Upper lobe of right lung (tissue), 1 donor: ENCODE data around the gene PKD1. TPM values are rescaled to one million over a fixed set of nuclear protein-coding genes. Genes with fewer than 3 reads are reported as not detected.

Source experiments
- ATAC-seq: fragments of 200-7000 bp; cut with Tn5 transposase; one replicate; pipeline ENCODE4 v1.9.1; 2020; ENCODE audit warnings: mild to moderate bottlenecking, moderate library complexity
- DNase-seq: peaks from one replicate; pipeline ENCODE4 v3.0.0-alpha.2; 2020
- H3K27ac ChIP-seq: fragments of 200-600 bp; one replicate; pipeline ENCODE4 v1.8.0; 2022
- H3K27me3 ChIP-seq: fragments of 200-600 bp; one replicate; pipeline ENCODE4 v1.8.0; 2022; ENCODE audit warnings: mild to moderate bottlenecking
- H3K36me3 ChIP-seq: fragments of 200-600 bp; one replicate; pipeline ENCODE4 v1.8.0; 2022
- H3K4me1 ChIP-seq: fragments of 200-600 bp; one replicate; pipeline ENCODE4 v1.8.0; 2022
- H3K4me3 ChIP-seq: fragments of 200-600 bp; one replicate; pipeline ENCODE4 v1.8.0; 2022; ENCODE audit warnings: mild to moderate bottlenecking
- H3K9me3 ChIP-seq: fragments of 200-600 bp; one replicate; pipeline ENCODE4 v1.8.0; 2022
- intact Hi-C: fragments of 100-400 bp; cut with DNase I; formaldehyde crosslinking; loops from one replicate; pipeline ENCODE4 v1.11.0; 2022
- total RNA-seq: library from RNA; stranded (reverse); fragmentation: NEBNext Ultra II Directional; extraction: Animal tissue kit (Norgen Biotek cat#: 25700); gene quantifications from one replicate; pipeline ENCODE4 v1.2.1, GENCODE V29; 2021
- TF ChIP-seq, protein P1 (sequence below): fragments of 200-600 bp; IDR thresholded peaks from one replicate; pipeline ENCODE4 v1.8.0; 2022; ENCODE audit warnings: antibody characterized with exemption
- donor health status: DM: no; HTN: yes; CAD: no; lungs with severe emphysema.

The PKD1 gene
- total RNA-seq, 1 donor from 2014 or later = 84.8 TPM

DNA sequence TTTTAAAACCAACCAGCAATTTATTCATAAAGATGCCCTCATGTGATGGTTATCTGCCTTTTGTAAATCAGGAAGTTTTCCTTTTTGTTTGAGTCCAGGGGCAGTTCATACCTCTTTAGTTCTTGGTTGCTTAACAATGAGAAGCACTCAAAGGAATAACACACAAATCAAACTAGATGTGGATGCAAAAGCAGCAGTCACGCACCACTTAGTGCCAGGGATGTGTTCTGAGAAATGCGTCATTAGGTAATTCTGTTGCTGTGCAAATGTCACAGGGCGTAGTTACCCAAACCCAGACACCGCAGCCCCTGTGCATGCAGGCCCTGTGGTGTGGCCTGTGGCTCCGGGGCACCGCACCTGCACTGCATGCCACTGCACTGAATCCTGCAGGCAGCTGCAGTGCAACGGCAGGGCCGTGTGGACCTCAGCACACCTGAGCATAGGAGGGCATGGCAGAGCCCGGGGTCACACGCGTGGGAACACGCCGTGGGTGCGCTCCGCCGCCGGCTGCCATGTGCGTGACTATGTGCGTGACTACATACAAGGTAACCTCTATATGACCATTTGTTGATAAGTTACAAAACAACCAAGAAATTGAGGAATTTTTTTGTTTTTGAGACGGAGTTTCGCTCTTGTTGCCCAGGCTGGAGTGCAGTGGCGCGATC, 39.6 kb downstream of the PKD1 start:
- ATAC-seq = no peak
- Histone ChIP-seq H3K36me3 (peaks cover 73% of the 10 kb centered on the region), H3K27me3 (no peaks in the 10 kb centered on the region), H3K27ac (no peak overlapping the region), H3K4me3 (no peak overlapping the region), H3K4me1 (no peaks in the 10 kb centered on the region), H3K9me3 (no peaks in the 10 kb centered on the region)
- intact Hi-C loops = no loop called here
- TF ChIP-seq, protein P1, sequence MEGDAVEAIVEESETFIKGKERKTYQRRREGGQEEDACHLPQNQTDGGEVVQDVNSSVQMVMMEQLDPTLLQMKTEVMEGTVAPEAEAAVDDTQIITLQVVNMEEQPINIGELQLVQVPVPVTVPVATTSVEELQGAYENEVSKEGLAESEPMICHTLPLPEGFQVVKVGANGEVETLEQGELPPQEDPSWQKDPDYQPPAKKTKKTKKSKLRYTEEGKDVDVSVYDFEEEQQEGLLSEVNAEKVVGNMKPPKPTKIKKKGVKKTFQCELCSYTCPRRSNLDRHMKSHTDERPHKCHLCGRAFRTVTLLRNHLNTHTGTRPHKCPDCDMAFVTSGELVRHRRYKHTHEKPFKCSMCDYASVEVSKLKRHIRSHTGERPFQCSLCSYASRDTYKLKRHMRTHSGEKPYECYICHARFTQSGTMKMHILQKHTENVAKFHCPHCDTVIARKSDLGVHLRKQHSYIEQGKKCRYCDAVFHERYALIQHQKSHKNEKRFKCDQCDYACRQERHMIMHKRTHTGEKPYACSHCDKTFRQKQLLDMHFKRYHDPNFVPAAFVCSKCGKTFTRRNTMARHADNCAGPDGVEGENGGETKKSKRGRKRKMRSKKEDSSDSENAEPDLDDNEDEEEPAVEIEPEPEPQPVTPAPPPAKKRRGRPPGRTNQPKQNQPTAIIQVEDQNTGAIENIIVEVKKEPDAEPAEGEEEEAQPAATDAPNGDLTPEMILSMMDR = no peak
- no peak for DNase-seq

DNA sequence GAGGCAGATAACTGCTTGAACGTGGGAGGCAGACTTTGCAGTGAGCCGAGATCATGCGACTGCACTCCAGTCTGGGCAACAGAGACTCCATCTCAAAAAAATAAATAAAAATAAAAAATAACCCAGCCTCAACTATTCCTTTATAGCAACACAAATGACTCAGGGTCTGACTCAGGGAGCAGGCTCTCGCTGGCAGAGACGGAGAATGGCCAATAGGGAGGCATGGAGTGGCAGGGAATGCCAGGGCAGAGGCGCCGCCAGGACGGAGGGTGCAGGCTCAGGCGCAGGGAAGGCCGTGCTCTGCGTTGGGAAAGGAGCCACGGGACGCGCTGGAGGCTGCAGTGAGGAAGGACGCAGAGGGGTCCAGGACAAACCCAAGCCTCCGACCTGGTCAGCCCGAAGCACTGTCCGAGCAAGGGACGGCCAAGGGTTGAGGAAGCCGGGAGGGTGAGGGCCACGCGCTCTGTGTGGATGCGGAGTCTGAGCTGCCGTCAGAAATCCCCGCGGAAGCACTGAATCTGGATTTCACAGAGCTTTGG, 40.3 kb downstream of the PKD1 start:
- H3K27me3 ChIP-seq = no peaks in the 10 kb centered on the region
- ATAC-seq = no peak
- no peaks in the 10 kb centered on the region for H3K9me3 ChIP-seq
- intact Hi-C loops = no loop called here
- TF ChIP-seq, protein P1 = no peak
- no peaks in the 10 kb centered on the region for H3K4me1 ChIP-seq
- no peak overlapping the region for H3K27ac ChIP-seq
- no peak overlapping the region for H3K4me3 ChIP-seq
- H3K36me3 ChIP-seq = peaks cover 69% of the 10 kb centered on the region
- DNase-seq = no peak

DNA sequence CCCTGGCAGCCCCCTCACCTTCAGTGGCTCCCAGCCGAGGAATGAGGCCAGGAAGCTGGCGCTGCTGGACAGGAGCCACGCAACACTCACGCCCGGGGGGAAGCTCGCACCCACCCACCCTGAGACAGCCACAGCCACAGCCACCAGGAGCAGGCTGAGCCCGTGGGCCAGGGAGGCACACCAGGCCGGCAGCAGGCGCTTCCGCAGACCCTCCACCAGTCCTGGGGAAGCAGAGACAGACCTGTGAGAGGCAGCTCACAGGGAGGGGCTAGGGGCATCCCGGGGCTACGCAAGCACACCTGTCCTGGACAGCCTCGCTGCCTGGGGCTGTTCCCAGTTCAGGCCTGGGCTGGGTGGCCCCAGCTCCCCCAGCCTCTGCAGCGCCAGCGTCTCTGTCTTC, 41.9 kb downstream of the PKD1 start:
- H3K9me3 ChIP-seq = no peaks in the 10 kb centered on the region
- TF ChIP-seq, protein P1 = no peak
- no peaks in the 10 kb centered on the region for H3K27me3 ChIP-seq
- intact Hi-C loops = no loop called here
- no peaks in the 10 kb centered on the region for H3K4me1 ChIP-seq
- peaks cover 70% of the 10 kb centered on the region for H3K36me3 ChIP-seq
- no peak overlapping the region for H3K27ac ChIP-seq
- DNase-seq = no peak
- no peak for ATAC-seq
- no peak overlapping the region for H3K4me3 ChIP-seq

DNA sequence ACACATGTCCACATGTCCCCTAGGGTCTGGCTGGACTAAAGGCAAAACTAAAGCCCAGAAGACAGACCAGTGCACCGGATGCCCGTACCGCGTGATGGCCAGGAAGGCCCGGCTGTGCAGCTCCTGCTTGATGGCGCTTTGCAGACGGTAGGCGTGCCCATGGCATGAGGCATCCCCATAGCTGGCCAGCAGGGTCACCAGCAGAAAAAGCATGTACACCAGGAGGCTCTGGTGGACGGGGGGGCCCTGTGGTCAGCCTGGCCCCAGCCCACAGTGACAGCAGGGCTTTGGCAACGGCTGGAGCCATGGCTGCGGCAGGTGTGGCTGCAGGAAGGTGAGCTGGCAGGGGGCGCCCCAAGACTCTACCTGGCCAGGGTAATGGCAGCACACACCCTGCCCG, 42.8 kb downstream of the PKD1 start:
- H3K4me3 ChIP-seq = no peak overlapping the region
- TF ChIP-seq, protein P1 = no peak
- no peaks in the 10 kb centered on the region for H3K27me3 ChIP-seq
- ATAC-seq (no peak), DNase-seq (no peak)
- intact Hi-C loops = no loop called here
- H3K27ac ChIP-seq = no peak overlapping the region
- peaks cover 80% of the 10 kb centered on the region for H3K36me3 ChIP-seq
- no peaks in the 10 kb centered on the region for H3K9me3 ChIP-seq
- H3K4me1 ChIP-seq = no peaks in the 10 kb centered on the region

DNA sequence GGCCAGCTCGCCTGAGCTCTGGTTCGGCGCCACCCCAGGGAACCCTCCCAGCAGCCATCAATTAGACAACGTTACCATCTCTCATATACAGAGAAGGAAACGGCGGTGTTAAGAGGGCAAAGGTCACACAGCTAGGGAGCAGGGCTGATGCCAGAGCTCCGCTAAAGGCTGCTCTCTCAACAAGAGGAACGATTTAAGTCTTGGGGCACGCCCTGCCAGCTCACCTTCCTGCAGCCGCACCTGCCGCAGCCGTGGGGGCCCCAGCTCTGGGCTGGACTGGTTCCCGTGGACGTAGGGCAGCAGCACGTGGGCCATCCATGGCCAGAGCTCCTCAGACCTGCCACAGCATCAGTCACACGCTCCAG, 43.5 kb downstream of the PKD1 start:
- ATAC-seq (no peak), DNase-seq (no peak)
- Histone ChIP-seq H3K4me1 (no peaks in the 10 kb centered on the region), H3K4me3 (no peak overlapping the region), H3K9me3 (no peaks in the 10 kb centered on the region), H3K27ac (no peak overlapping the region), H3K36me3 (peaks cover 84% of the 10 kb centered on the region), H3K27me3 (no peaks in the 10 kb centered on the region)
- intact Hi-C loops = no loop called here
- TF ChIP-seq, protein P1 = no peak
